Measurements from ENCODE around the gene WNT10A. TPM values are rescaled to one million over a fixed set of nuclear protein-coding genes. Genes with fewer than 3 reads are reported as not detected.
"Not testable (repeated sequence)": the region's sequence is repeated elsewhere in the genome, so short reads cannot be mapped to it uniquely, and the experiment has no call there.

Gene WNT10A
- polyA plus RNA-seq (ENCODE audit: insufficient read length in 3 of 3), result 1 to 10 TPM in 1 of 3 donors, under 1 TPM in 2; 0.67 to 1.8 (median 0.75) TPM
- long read RNA-seq, donor 1, result 0 reads
- long read RNA-seq, donor 2, partial matches to known transcripts, result 0 of 1 reads
- long read RNA-seq, donor 2, other reads (novel, unspliced or antisense), result 0 of 1 reads
- long read RNA-seq, donor 3, partial matches to known transcripts, result 0 of 1 reads
- long read RNA-seq, donor 3, other reads (novel, unspliced or antisense), result 0 of 1 reads
- long read RNA-seq, donor 4, result 0 reads
- long read RNA-seq, donor 5, result 0 reads
- long read RNA-seq, donor 6, result 0 reads
- long read RNA-seq, donor 7, result 0 reads
- long read RNA-seq, donor 8, result 0 reads
- long read RNA-seq, donor 9, result 0 reads
- long read RNA-seq, donor 10, result 0 reads
- long read RNA-seq, donor 11, partial matches to known transcripts, result 0 of 1 reads
- long read RNA-seq, donor 11, other reads (novel, unspliced or antisense), result 0 of 1 reads
- long read RNA-seq, donor 12, result 0 reads
- long read RNA-seq, donor 13, result 0 reads
- long read RNA-seq, donor 14, result 0 reads
- long read RNA-seq, donor 15, result 0 reads
- long read RNA-seq, donor 16, result 0 reads

DNA sequence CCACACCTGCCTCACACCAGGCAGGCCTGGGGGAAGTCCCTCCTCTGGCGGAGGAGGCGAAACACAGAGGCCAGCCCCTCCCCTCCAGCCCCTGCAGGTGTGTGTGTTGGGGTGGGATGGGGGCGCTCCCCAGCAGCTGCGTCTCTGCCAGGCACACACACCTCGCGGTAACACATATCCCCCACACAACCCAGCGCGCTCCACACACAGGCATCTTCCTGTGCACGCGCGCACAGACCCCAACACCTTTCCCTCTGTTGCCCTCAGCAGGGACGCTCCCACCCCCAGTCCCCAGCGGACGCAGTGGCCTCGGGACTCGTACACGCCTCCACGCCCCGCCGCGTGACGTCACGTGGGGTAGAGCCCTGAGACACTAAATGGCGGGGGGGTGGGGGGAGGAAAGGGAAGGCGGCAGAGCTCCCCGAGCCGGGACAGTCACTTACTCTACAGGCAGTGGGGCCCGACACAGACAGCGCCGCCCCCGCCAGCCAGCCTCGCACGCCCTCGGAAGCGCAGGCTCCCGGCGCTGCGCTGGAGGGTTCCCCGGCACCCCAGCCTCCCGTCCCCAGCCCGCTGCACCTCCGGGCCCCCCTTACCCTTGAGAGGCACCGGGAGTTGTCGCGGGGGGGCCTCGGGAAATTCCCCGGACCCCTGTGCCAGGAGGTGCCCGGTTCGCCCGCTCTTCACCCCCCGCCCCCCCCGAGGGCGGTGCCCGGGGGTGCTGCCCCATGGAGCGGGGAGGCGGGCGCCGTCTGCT is at the start of gene WNT10A:
WNT10A (plus strand) TSS at position 751 of the 757 bp plus-strand sequence. CDS start 144 bp downstream, outside the sequence.
- DNase-seq (ENCODE audit: extremely low read depth in 1 of 11, low read depth in 9 of 11, low spot score in 4 of 11), result no peak

DNA sequence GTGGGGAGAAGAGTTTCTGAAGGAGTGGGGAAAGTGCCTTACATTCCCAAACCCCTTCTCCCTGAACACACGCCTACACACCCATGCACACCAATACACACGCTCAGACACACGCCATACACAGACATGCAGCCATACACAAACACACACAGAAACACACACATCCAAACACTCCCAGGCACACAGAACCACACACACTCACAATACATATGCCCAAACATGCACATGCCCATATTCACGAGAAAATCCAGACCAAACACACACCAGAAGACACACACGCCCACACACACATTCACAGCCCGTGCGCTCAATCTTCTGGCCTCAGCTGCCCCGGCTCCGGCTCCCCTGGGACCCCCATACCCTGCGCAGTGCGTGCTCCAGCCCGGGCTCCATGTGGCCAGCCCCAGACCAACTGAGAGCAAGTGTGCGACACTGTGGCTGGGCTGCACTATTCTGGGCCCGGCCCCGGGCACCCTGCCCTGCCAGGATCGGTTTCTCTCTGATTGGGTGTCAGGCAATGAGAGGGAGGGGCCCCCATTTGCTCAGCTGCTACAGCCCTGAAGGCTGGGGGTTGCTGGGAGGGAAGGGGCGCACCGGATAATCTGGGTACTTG is 49.2 kb upstream of the WNT10A start, which contains the start of gene PRKAG3:
PRKAG3 (minus strand) TSS at position 426 of the 613 bp plus-strand sequence.
- no peak for DNase-seq (ENCODE audit: extremely low read depth in 1 of 11, low read depth in 9 of 11, low spot score in 4 of 11)

DNA sequence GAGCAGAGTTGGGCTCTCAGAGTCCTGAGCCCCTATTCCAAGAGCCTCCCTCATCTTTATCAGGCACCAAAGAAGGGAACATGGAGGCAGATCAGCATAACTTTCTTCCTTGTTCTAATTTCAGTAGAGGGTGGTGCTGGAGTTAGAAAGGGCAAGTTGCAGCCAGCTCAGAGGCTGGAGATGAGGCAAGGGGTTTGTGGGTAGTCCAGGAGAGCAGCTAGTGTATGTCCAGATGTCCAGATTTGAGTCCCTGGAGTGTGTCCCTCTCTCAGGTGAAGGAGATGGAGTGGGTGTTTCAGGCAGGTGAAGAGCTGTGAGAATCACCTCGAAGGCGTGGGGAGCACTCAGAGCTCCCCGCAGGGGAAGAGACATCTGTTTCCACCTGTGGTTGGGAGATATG is 48.6 kb upstream of the WNT10A start:
- DNase-seq (ENCODE audit: extremely low read depth in 1 of 11, low read depth in 9 of 11, low spot score in 4 of 11), result no peak

DNA sequence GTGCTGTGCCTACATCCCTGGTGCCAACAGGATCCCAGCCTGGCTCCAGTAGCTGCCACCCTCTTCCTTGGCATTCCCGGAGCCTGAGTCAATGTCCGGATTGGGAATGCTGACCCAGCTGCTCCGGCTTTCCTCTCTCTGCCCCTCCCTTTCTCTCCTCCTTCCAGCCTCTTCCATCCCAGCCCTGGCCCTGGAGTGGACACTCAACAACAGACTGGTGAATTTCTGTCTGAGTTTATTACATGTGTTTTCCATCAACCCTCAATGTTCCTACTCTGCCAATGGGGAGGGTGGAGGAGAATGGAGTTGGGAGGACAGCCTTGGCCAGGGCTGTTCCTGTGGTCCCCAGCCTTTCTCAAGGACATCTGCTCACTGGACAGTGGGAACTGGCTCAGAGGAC is 48.1 kb upstream of the WNT10A start:
- DNase-seq (ENCODE audit: extremely low read depth in 1 of 11, low read depth in 9 of 11, low spot score in 4 of 11), result no peak

DNA sequence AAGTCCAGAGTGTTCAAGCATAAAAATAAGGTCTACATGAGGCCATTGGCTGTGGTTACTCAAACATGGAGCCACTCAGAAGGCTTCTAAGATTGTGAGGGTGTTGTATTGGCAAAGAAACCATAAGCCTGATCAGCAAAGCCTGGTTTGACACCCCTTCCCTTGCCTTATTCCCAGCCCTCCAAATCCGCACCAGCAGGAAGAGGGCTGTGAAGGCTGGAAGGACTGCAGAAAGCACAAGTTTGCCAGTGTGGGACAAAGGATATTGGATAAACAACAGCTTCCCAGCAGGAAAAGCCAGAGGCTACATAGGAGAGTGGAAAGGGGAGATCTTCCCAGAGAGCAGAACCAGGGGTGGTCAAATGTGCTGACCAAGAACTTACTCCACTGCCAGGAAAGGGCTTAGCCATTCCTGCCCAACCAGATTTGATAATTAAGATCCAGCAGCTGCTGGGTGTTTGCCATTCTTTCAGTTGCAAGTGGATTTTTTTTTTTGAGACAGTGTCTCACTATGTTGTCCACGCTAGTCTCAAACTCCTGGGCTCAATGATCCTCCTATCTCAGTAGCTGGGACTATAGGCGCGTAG is 47.5 kb upstream of the WNT10A start:
- DNase-seq (ENCODE audit: extremely low read depth in 1 of 11, low read depth in 9 of 11, low spot score in 4 of 11), result no peak

DNA sequence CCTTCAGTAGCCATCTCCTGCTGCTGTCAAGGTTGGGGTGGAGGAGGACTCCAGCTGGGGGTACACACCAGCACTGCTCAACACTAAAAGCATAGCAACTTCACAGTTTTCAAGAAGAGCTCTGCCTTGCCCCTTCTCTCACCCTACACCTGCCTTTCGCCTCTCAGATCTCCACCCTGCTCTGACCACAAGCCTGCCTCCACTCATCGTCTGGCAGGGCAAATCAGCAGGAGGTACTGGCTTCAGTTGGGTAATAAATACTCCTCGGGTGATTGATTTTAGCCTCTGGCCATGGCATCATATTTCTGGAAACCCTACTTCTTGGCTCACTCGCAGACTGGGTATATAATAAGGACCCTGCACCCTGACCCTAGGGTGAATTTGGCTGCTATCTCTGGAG is 46.0 kb upstream of the WNT10A start:
- no peak for DNase-seq (ENCODE audit: extremely low read depth in 1 of 11, low read depth in 9 of 11, low spot score in 4 of 11)

DNA sequence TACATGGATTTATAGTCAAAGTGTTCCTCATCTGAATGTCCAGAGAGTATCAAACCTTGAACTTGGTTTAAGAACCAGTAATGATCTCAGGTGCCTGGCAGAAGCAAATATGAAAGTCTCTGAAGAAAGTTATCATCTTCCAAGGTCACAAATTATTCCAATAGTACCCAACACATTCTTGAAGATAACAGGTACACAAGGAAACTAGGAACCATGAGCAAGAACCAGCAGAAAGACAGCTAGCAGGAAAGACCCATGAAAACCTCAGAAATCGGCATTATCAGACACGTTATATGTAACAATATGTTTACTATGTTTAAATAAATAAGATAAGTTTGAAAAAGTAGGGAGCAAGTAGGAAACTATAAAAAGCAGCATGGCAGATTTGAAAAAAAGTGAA is 43.2 kb upstream of the WNT10A start:
- DNase-seq (ENCODE audit: extremely low read depth in 1 of 11, low read depth in 9 of 11, low spot score in 4 of 11), result no peak

DNA sequence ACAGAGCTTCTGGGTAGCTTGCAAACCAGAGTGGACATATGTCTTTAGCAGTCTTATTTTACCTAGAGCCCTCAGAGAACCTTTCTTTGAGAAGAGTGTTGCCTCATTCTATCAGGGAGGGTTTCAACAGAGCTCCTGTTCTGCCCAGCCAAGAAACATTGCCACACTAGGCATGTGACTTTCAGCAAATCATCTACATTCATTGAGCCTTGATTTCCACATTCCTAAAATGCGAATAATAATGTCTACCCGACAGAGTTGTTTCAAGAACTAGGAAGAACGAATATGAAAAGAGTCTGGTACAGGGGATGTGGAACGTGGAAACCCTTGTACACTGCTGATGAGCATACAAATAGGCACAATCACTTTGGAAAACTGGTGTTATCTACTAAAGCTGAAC is 41.2 kb upstream of the WNT10A start:
- DNase-seq (ENCODE audit: extremely low read depth in 1 of 11, low read depth in 9 of 11, low spot score in 4 of 11), result no peak

DNA sequence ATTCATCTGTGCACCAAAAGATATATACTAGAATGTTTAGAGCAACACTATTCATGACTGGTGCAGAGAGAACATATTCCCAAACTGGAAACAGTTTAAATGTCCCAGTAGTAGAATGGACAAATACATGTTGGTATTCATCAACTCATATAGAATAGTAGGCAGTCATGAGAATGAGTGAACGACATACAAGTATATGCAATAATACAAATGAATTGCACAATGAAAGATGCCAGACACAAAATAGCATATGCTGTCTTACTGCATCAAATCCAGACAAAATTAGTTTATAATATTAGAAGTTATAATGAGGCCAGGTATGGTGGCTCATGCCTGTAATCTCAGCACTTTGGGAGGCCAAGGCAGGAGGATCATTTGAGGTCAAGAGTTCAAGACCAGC is 40.8 kb upstream of the WNT10A start:
- DNase-seq (ENCODE audit: extremely low read depth in 1 of 11, low read depth in 9 of 11, low spot score in 4 of 11), result no peak

DNA sequence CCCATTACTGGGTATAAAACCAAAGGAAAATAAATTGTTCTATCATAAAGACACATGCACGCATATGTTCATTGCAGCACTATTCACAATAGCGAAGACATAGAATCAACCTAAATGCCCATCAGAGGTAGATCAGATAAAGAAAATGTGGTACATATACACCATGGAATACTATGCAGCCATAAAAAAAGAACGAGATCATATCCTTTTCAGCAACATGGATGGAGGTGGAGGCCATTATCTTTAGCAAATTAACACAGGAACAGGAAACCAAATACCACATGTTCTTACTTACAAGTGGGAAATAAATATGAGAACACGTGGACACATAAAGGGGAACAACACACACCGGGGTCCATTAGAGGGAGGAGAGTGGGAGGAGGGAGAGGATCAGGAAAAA is 36.3 kb upstream of the WNT10A start:
- DNase-seq (ENCODE audit: extremely low read depth in 1 of 11, low read depth in 9 of 11, low spot score in 4 of 11), result not testable (repeated sequence)

DNA sequence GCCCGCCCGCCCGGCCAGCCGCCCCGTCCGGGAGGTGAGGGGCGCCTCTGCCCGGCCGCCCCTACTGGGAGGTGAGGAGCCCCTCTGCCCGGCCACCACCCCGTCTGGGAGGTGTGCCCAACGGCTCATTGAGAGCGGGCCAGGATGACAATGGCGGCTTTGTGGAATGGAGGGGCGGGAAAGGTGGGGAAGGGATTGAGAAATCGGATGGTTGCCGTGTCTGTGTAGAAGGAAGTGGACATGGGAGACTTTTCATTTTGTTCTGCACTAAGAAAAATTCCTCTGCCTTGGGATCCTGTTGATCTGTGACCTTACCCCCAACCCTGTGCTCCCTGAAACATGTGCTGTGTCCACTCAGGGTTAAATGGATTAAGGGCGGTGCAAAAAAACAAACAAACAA is 33.7 kb upstream of the WNT10A start:
- not testable (repeated sequence) for DNase-seq (ENCODE audit: extremely low read depth in 1 of 11, low read depth in 9 of 11, low spot score in 4 of 11)

DNA sequence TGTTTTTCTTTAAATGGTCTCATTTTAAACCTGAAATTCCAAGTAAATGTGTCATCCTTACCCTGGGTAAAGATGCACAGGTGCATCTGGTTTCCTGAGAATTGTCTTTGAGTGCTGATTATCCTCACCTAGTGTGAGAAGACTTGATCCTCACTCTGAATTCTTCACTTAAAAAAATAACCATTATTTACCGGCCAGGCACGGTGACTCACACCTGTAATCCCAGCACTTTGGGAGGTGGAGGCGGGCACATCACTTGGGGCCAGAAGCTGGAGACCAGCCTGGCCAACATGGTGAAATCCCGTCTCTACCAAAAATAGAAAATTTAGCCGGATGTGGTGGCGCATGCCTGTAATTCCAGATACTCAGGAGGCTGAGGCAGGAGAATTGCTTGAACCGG is 30.9 kb upstream of the WNT10A start:
- DNase-seq (ENCODE audit: extremely low read depth in 1 of 11, low read depth in 9 of 11, low spot score in 4 of 11), result no peak

DNA sequence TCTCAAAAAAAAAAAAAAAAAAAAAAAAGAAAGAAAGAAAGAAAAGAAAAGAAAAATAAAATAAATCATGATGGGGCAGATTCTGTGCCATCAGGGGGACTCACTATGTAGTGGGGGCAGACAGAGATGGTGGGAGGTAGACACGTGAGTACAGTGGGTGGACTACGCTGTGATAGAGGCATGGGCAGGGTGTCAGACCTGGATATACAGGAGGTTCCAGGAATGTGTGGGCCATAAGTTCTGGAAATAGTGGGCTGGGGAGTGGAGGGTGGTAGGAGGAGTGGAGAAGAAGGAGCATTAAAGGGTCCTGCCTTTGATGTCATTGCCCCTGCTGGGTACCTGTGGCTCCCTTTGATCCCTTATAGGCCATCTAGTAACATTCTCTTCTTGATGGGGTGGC is 29.9 kb upstream of the WNT10A start:
- DNase-seq (ENCODE audit: extremely low read depth in 1 of 11, low read depth in 9 of 11, low spot score in 4 of 11), result no peak

DNA sequence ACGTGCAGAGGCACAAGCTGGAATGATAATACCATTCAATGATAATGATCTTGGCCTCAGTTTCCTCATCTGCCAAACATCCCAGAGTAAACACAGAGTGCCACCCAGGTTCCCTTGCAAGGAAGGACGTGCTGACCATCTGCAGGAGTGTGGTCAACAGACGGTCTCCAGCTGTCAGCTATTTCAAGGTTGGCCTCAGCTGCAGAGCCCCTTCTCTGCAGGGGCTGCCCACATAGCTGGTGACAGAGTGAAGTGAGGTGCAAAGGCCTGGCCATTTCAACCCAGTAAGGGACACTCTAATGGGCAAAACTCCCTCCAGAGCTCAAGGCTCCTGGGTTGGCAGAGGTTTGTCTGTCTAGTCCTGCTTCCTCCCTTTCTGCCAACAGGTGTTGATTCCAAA is 29.4 kb upstream of the WNT10A start:
- no peak for DNase-seq (ENCODE audit: extremely low read depth in 1 of 11, low read depth in 9 of 11, low spot score in 4 of 11)

DNA sequence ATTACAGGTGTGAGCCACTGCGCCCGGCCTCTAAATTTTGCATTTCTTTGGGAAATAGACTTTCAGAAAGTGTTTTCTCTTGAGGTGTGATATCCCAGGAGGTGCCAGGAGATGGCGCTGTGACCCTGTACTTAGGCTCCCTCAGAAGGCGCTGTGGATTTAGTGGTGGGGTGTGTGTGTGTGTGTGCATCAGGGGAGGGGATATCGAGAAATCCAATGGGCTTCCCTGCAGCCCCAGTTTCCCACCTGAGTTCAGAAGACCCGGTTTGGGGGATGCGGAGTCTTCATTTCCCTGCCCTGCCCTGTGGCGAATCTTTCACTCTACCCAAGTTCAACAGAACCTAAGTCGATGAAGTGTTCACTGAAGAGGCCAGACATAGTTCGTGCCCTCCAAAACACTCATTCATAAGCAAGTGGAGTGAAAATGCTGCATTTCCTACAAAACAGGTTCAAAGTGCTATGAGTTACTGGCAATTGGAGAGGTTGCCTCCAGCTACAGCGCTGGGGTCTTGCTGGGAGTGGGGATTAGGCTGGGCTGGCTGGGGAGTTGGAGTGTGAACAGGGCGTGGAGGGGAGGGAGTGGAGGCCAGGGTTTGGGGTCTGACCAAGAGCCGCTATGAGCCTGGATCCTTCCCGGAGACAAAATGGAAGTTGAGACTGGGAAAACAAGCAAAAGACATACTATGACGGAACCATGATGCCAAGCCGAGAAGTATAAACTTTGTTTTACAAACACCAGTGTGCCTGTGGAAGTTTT is 27.6 kb upstream of the WNT10A start:
- peak in 3 of 11 donors; percentile 20 to 57 (median 46) for DNase-seq (ENCODE audit: extremely low read depth in 1 of 11, low read depth in 9 of 11, low spot score in 4 of 11)

DNA sequence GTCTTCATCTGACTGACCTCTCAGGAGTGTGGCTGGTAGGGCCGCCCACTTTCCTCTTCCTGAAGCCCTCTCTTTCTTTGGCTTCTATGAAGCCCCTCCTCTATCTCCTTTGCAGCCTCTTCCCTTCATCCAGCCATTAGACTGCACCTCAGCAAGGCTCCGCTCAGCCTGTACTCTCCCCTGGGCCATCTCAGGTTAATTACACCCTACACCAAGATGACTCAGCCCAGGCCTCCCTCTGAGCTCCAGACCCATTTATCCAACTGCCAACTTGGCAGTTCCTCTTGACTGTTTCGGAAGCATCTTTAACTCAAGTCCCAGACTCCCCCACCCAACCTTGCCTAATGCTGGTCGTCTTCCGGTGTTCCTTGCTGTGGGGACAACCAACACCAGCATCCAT is 26.9 kb upstream of the WNT10A start:
- DNase-seq (ENCODE audit: extremely low read depth in 1 of 11, low read depth in 9 of 11, low spot score in 4 of 11), result no peak

DNA sequence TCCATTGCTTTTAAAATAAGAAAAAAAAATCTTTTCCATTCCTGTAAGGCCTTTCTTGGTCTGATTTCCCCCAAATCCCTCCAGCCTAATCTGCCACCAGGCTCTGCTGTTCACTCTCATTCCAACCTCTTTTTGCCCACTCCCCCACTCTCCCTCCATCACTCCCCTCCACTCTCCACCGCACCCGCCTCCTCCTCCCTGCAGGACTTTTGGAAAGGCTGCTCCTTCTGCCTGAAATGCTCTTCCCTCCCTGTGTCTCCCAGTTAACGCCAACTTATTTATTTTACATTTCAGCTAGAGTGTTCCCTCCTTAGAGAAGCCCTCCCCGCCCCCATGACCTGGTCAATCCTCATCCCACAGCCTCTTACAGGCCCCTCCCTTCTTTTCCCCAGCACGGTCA is 25.8 kb upstream of the WNT10A start:
- no peak for DNase-seq (ENCODE audit: extremely low read depth in 1 of 11, low read depth in 9 of 11, low spot score in 4 of 11)

DNA sequence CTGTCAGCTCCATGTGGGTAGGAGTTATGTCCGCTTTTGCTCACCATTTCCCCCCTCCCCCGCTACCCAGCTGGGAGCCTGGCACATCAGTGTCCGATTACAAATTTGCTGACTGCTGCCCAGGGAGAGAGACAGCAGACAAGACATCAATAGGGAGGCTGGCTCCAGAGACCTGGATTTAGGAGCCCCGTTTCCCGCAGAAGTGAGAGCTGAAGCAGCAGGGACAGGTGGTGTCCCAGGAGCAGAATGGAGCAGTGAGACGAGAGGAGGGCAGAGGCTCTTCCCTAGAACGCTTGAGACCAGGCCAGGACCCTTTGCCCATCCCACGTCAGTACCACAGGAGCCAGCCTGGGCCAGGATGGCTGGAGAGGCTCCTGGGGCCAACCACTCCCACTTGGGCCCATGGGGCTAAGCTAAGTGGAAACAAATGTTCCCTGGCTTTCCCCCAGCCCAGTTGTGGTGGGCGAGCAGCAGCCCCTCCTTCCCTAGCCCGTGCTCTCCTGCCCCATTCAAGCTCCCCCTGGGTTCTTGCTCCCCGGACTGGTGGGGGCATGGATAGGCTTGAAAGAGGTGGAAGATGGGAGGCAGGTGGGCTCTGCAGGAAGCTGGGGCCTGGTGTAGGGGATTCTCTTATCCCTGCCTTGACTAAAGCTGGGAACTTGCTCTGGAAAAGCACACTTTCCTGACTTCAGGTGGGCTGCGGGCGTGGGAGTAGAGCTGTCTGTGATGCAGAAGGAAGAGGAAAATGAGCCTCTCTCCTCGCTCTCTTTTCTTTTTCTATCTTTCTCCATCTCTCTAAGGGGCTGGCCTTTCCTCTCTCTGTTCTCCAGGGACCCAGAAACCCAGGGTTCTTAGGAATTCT is 25.1 kb upstream of the WNT10A start:
- no peak for DNase-seq (ENCODE audit: extremely low read depth in 1 of 11, low read depth in 9 of 11, low spot score in 4 of 11)
